M059J (cell line): ENCODE results near the gene FBXO40. TPM values are rescaled to one million over a fixed set of nuclear protein-coding genes. Genes with fewer than 3 reads are reported as not detected.

Experiments used
- DNase-seq: peaks from one replicate; pipeline ENCODE4 v3.0.0-alpha.2; 2012; ENCODE audit warnings: low read depth
- total RNA-seq: library from RNA; depleted of rRNA; stranded (reverse); fragments of >200 nt; shearing (Covaris generic); gene quantifications from 2 replicates; pipeline ENCODE4 v1.2.3, GENCODE V29; 2014; rRNA removed

The FBXO40 gene
- total RNA-seq, 1 experiment from 2014 or later, result not detected

- DNase-seq, result no peak
Measured at GRCh38 chr3:121663171-121663847, 70.1 kb downstream of the FBXO40 start.

- no peak for DNase-seq
Measured at GRCh38 chr3:121665488-121665887, 72.3 kb downstream of the FBXO40 start.

- DNase-seq, result no peak
Measured at GRCh38 chr3:121667333-121667732, 74.2 kb downstream of the FBXO40 start.

- DNase-seq, result no peak
Measured at GRCh38 chr3:121670676-121671075, 77.5 kb downstream of the FBXO40 start.

- no peak for DNase-seq
Measured at GRCh38 chr3:121677141-121677540, 84.0 kb downstream of the FBXO40 start.

Other genes with a start within 250 kb of the FBXO40 start
- gene POLQ, start 47.4 kb upstream of the FBXO40 start, total RNA-seq, result 11.7 and 16.9 TPM in 2 replicates
- gene ARGFX, start 25.4 kb upstream of the FBXO40 start, total RNA-seq, result not detected in 2 replicates
- 0.81 TPM in 1 of 2 replicates, not detected in the other for gene HCLS1, start 67.5 kb downstream of the FBXO40 start, total RNA-seq
- gene GOLGB1, start 156.4 kb downstream of the FBXO40 start, total RNA-seq, result 16.4 and 30.4 TPM in 2 replicates
- gene IQCB1, start 241.7 kb downstream of the FBXO40 start, total RNA-seq, result 25.0 and 28.5 TPM in 2 replicates
- 8.3 and 9.3 TPM in 2 replicates for gene EAF2, start 241.8 kb downstream of the FBXO40 start, total RNA-seq